Skeletal muscle tissue (tissue), 4 donors: ENCODE data around the gene MBIP. TPM values are rescaled to one million over a fixed set of nuclear protein-coding genes. Genes with fewer than 3 reads are reported as not detected.

Experiments used
- H3K27ac ChIP-seq: one replicate; pipeline ENCODE4 v1.7.0; 2013; ENCODE audit warnings: mild to moderate bottlenecking, low read depth, low read length, inconsistent platforms
- H3K27me3 ChIP-seq, 3 donors: one replicate each; pipeline ENCODE4 v1.7.0; 2013; ENCODE audit warnings: low read length in 3 of 3; ENCODE audit not compliant: control insufficient read depth in 3 of 3, insufficient read depth in 3 of 3
- H3K36me3 ChIP-seq, 3 donors: one replicate each; pipeline ENCODE4 v1.7.0; 2013; ENCODE audit warnings: low read length in 3 of 3; ENCODE audit not compliant: control insufficient read depth in 3 of 3, insufficient read depth in 3 of 3
- H3K4me1 ChIP-seq, 3 donors: one replicate each; pipeline ENCODE4 v1.7.0; 2013; ENCODE audit warnings: low read length in 3 of 3, mild to moderate bottlenecking in 3 of 3; ENCODE audit not compliant: control insufficient read depth in 3 of 3, insufficient read depth in 3 of 3
- H3K4me3 ChIP-seq, 3 donors: one replicate each; pipeline ENCODE4 v1.7.0; 2013; ENCODE audit warnings: low read length in 3 of 3
- H3K9ac ChIP-seq, 3 donors: one replicate each; pipeline ENCODE4 v1.7.0; 2013; ENCODE audit warnings: low read length in 3 of 3, mild to moderate bottlenecking in 3 of 3, moderate library complexity in 2 of 3, low read depth in 1 of 3
- H3K9me3 ChIP-seq, 3 donors: one replicate each; pipeline ENCODE4 v1.7.0; 2013; ENCODE audit warnings: low read length in 3 of 3; ENCODE audit not compliant: control insufficient read depth in 3 of 3
- total RNA-seq: library from RNA; depleted of rRNA; stranded (reverse); fragments of >200 nt; gene quantifications from one replicate; pipeline ENCODE4 v1.2.3, GENCODE V29; 2014
- donor health status: Osteomylitis.

Gene MBIP
- total RNA-seq, 1 donor from 2014 or later: 7.8 TPM

DNA sequence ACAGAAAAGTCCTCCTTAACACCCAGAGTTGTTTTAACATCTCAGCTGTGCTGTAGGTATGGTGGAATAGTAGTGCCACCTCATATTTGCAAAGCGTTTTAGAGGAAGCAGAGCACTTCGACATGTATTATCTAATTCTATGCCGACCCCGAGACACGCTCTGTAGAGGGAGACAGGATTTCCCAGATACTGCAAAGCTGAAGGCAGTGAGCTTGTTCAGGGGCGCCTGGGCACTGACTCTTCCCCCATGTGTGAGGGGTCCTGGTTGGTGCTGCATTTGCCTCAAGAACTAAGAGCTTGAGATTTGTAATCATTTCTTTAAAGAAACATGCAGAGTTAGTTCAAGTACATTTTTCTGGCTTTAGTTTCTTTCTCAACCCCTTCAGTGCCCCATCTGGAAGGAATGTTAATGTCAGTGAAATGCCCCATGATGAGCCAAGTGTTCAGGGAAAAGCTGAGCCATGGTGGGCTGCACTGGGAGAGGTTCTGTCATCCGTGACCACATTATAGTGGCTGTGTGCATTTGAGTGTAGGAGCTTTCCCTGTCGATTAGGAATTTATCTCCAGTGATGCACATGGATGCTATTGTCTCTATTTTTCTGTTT is 66.3 kb downstream of the MBIP start:
- Histone ChIP-seq H3K4me3 (no peak overlapping the region), H3K4me1 (no peaks in the 10 kb centered on the region), H3K36me3 (no peaks in the 10 kb centered on the region), H3K9ac (no peak overlapping the region), H3K9me3 (no peaks in the 10 kb centered on the region), H3K27ac (no peak overlapping the region), H3K27me3 (no peaks in the 10 kb centered on the region)

Other genes with a start within 250 kb of the MBIP start
- gene PTCSC3, start 143.9 kb downstream of the MBIP start, total RNA-seq: not detected
- gene NKX2-1, start 199.6 kb upstream of the MBIP start, total RNA-seq: not detected